GM12864 (cell line): ENCODE results near the gene FNDC3B.

Source experiments
- DNase-seq: peaks from one replicate; pipeline ENCODE4 v3.0.0-alpha.2; 2011; ENCODE audit warnings: low read depth
- H3K4me3 ChIP-seq: 2 replicates; pipeline ENCODE4 v1.5.1; 2011; ENCODE audit warnings: mild to moderate bottlenecking, low read depth, low read length, control low read depth
- CTCF ChIP-seq: IDR thresholded peaks from 2 replicates; pipeline ENCODE4 v1.5.1; 2011; ENCODE audit warnings: low read depth, mild to moderate bottlenecking, moderate library complexity, low read length, control low read depth, inconsistent platforms; ENCODE audit errors: missing control alignments

FNDC3B gene

GRCh38 chr3:172227340-172228035 lies 188.1 kb downstream of the FNDC3B start:
- H3K4me3 ChIP-seq = no peak overlapping the region
- no peak for DNase-seq
- TF ChIP-seq CTCF = no peak

- no peak overlapping the region for H3K4me3 ChIP-seq
- no peak for DNase-seq
- no peak for TF ChIP-seq CTCF
Observed at GRCh38 chr3:172228036-172228415, 188.6 kb downstream of the FNDC3B start.

- DNase-seq = no peak
- TF ChIP-seq CTCF = no peak
- H3K4me3 ChIP-seq = no peak overlapping the region
Observed at GRCh38 chr3:172229462-172229861, 190.1 kb downstream of the FNDC3B start.

GRCh38 chr3:172231318-172231901 lies 192.0 kb downstream of the FNDC3B start:
- no peak for DNase-seq
- no peak for TF ChIP-seq CTCF
- H3K4me3 ChIP-seq = no peak overlapping the region

- H3K4me3 ChIP-seq = no peak overlapping the region
- TF ChIP-seq CTCF = no peak
- DNase-seq = no peak
Observed at GRCh38 chr3:172232579-172233212, 193.3 kb downstream of the FNDC3B start.

- TF ChIP-seq CTCF = no peak
- no peak for DNase-seq
- H3K4me3 ChIP-seq = no peak overlapping the region
Observed at GRCh38 chr3:172233474-172234277, 194.3 kb downstream of the FNDC3B start.
